Activated CD4-positive, alpha-beta memory T cell treated with anti-CD3 and anti-CD28 coated beads, Interleukin-2, amount 10 ng/mL, durations not matched to agents 7 days and 5 days (primary cell): ENCODE data around the gene PCYOX1L. TPM values are rescaled to one million over a fixed set of nuclear protein-coding genes. Genes with fewer than 3 reads are reported as not detected.

Experiments used
- CTCF ChIA-PET: fragments of 350-600 bp; sonication (Branson Sonifier 250); formaldehyde crosslinking; loops from one replicate; lab custom pipeline; 2021; ENCODE audit warnings: antibody characterized with exemption, inconsistent platforms; lab: Charles Lee
- POLR2A ChIA-PET: fragments of 350-600 bp; sonication (Branson Sonifier 250); formaldehyde crosslinking; loops from one replicate; lab custom pipeline; 2021; ENCODE audit warnings: antibody characterized with exemption; lab: Charles Lee
- DNase-seq: peaks from one replicate; pipeline ENCODE4 v3.0.0-alpha.2; 2020
- H3K27ac Mint-ChIP-seq: one replicate; pipeline ENCODE4 v1.8.0; 2021; ENCODE audit warnings: mild to moderate bottlenecking, mixed read lengths
- H3K27me3 Mint-ChIP-seq: one replicate; pipeline ENCODE4 v1.8.0; 2021; ENCODE audit warnings: mixed read lengths
- H3K36me3 Mint-ChIP-seq: one replicate; pipeline ENCODE4 v1.8.0; 2021; ENCODE audit warnings: low read depth, mixed read lengths
- H3K4me1 Mint-ChIP-seq: one replicate; pipeline ENCODE4 v1.8.0; 2021; ENCODE audit warnings: mixed read lengths
- H3K4me3 Mint-ChIP-seq: one replicate; pipeline ENCODE4 v1.8.0; 2021; ENCODE audit warnings: mild to moderate bottlenecking, mixed read lengths
- H3K9me3 Mint-ChIP-seq: one replicate; pipeline ENCODE4 v1.8.0; 2021; ENCODE audit warnings: mixed read lengths
- total RNA-seq, 2 experiments: library from RNA; stranded (reverse); gene quantifications; one replicate each; pipeline ENCODE4 v1.2.3, GENCODE V29; 2021

Gene PCYOX1L
- total RNA-seq, 2 experiments from 2014 or later: 41.2 to 42.1 TPM

GRCh38 chr5:149358868-149359495 lies 1.1 kb downstream of the PCYOX1L start:
- ChIA-PET POLR2A (interaction anchor here (0.9 to 9.7 kb wide), 8 partner anchors 9 to 641 kb away, joined by 3 to 445 read pairs (median 6); partner anchors contain the start of genes CSNK1A1, GRPEL2, HMGXB3 and TIGD6), CTCF (interaction anchor here (1.6 to 4.2 kb wide), 6 partner anchors 9 to 192 kb away, joined by 7 to 44 read pairs (median 14); partner anchors contain the start of genes CSNK1A1 and GRPEL2)
- Mint-ChIP-seq H3K36me3 (peaks cover 50% of the 10 kb centered on the region), H3K27me3 (no peaks in the 10 kb centered on the region), H3K4me1 (peaks cover 65% of the 10 kb centered on the region), H3K27ac (peak overlapping the region; percentile 85), H3K9me3 (no peaks in the 10 kb centered on the region), H3K4me3 (peak overlapping the region; percentile 92)
- DNase-seq: no peak

DNA sequence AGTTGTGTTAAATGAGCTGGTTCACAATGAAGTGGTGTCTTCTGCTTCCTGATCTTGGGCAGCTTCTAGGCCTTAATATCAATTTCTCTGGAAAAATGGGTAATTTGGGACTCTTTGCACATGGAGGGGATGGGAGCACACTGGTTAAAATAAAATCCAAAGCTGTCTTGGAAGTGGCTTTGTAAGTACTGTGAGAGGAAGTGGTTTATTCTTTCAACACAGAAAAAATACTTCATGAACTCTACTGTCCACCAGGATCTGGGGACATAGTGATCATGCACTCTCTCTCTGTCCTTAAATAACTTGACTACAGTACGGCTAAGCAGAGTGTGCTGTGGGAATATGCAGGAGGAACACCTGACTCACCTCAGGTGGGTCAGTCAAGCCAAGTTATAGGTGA lies 2.4 kb downstream of the PCYOX1L start:
- Mint-ChIP-seq H3K36me3 (peaks cover 46% of the 10 kb centered on the region), H3K27me3 (no peaks in the 10 kb centered on the region), H3K9me3 (no peaks in the 10 kb centered on the region), H3K27ac (peak overlapping the region; percentile 75), H3K4me1 (peaks cover 53% of the 10 kb centered on the region), H3K4me3 (peak overlapping the region; percentile 7)
- no peak for DNase-seq
- POLR2A ChIA-PET: interaction anchor here (0.7 to 9.7 kb wide), 5 partner anchors 9 to 191 kb away, joined by 3 to 445 read pairs (median 6); partner anchors contain the start of genes CSNK1A1 and GRPEL2
- CTCF ChIA-PET: interaction anchor here (0.8 to 18.0 kb wide), 6 partner anchors 9 to 205 kb away, joined by 3 to 278 read pairs (median 7); no protein-coding TSS in a partner anchor

DNA sequence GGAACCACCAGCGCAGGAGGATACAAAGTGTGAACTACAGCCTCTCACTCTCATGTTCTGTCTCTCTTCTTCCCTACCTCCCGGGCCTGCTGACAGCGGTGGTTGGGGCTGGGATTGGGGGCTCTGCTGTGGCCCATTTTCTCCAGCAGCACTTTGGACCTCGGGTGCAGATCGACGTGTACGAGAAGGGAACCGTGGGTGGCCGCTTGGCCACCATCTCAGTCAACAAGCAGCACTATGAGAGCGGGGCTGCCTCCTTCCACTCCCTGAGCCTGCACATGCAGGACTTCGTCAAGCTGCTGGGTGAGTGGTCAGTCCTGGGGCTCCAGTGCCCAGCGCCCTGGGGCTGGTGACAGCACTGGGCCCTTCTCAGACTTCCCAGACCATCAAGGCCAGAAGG lies 4.7 kb downstream of the PCYOX1L start:
- Mint-ChIP-seq H3K27ac (no peak overlapping the region), H3K36me3 (peaks cover 38% of the 10 kb centered on the region), H3K4me1 (peaks cover 37% of the 10 kb centered on the region), H3K4me3 (no peak overlapping the region), H3K27me3 (no peaks in the 10 kb centered on the region), H3K9me3 (no peaks in the 10 kb centered on the region)
- no peak for DNase-seq
- ChIA-PET CTCF (interaction anchor here (1.5 to 18.0 kb wide), 3 partner anchors 9 to 44 kb away, joined by 5 to 278 read pairs (median 11); no protein-coding TSS in a partner anchor), POLR2A (interaction anchor here (0.8 to 1.8 kb wide), 2 partner anchors 9 to 18 kb away, joined by 3 to 6 read pairs; partner anchors contain the start of gene GRPEL2)

DNA sequence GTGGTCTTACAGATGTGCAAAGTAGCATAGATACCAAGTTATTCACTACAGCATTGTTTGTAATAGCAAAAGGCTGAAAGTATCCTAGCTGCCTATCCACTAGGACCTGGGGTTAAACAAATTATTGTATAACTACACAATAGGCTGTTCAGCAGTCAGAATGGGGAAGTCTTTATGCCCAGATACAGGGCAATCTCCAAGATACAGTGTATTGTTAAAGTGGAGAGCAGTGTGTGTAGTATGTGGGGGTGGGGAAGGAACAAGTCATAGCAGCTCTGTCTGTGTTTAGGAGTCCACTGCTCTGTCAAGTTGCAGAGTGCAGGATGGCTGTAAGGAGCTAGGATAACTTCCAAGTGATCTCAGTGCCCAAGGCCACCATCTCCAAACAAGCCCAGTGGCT lies 5.5 kb downstream of the PCYOX1L start:
- no peak overlapping the region for H3K27ac Mint-ChIP-seq

GRCh38 chr5:149363936-149364335 lies 6.1 kb downstream of the PCYOX1L start:
- Mint-ChIP-seq H3K27ac (no peak overlapping the region), H3K27me3 (no peaks in the 10 kb centered on the region), H3K9me3 (no peaks in the 10 kb centered on the region), H3K4me3 (no peak overlapping the region), H3K36me3 (peaks cover 41% of the 10 kb centered on the region), H3K4me1 (peaks cover 30% of the 10 kb centered on the region)
- CTCF ChIA-PET: interaction anchor here (1.5 to 18.0 kb wide), 3 partner anchors 8 to 46 kb away, joined by 5 to 278 read pairs (median 63); partner anchors contain the start of gene GRPEL2
- no peak for DNase-seq
- POLR2A ChIA-PET: interaction anchor here (1.8 kb wide), 1 partner anchor 19 kb away, joined by 6 read pairs; the partner anchor contains the start of gene GRPEL2

More for the DNA sequence above, 5.5 kb downstream of the PCYOX1L start:
- ChIA-PET CTCF (interaction anchor here (1.5 to 18.0 kb wide), 2 partner anchors 9 to 45 kb away, joined by 5 to 278 read pairs; no protein-coding TSS in a partner anchor), POLR2A (interaction anchor here (0.8 to 1.8 kb wide), 2 partner anchors 9 to 18 kb away, joined by 3 to 6 read pairs; partner anchors contain the start of gene GRPEL2)
- Mint-ChIP-seq H3K9me3 (no peaks in the 10 kb centered on the region), H3K4me3 (no peak overlapping the region), H3K36me3 (peaks cover 42% of the 10 kb centered on the region), H3K27me3 (no peaks in the 10 kb centered on the region), H3K4me1 (peaks cover 36% of the 10 kb centered on the region)
- DNase-seq: no peak

- Mint-ChIP-seq H3K36me3 (peaks cover 38% of the 10 kb centered on the region), H3K27me3 (no peaks in the 10 kb centered on the region), H3K27ac (no peak overlapping the region), H3K9me3 (no peaks in the 10 kb centered on the region), H3K4me1 (peaks cover 22% of the 10 kb centered on the region), H3K4me3 (no peak overlapping the region)
- POLR2A ChIA-PET: interaction anchor here (1.0 kb wide), 1 partner anchor 20 kb away, joined by 3 read pairs; no protein-coding TSS in a partner anchor
- DNase-seq: no peak
- CTCF ChIA-PET: interaction anchor here (5.7 to 18.0 kb wide), 2 partner anchors 19 to 47 kb away, joined by 63 to 278 read pairs; partner anchors contain the start of gene GRPEL2
Measured at GRCh38 chr5:149364719-149365118, 6.9 kb downstream of the PCYOX1L start.

DNA sequence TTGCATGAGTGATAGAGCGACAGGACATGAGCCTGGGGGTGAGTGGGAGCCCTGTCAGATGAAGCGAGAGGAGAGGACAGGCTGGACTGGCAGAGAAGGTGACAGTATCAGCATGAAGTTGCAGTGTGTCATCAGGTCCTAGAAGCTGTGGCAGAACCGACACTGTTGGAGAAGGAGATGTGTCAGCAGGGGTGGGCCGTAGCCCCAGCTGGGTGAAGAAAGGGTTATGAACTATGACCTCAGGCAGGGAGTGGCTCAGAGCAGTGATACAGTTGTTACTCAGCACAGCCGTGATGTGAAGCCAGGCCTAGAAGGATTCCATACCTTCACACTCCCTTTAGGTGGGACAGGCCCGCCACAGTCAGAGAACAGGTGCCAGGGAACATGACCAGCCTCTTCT lies 7.6 kb downstream of the PCYOX1L start:
- CTCF ChIA-PET: interaction anchor here (1.3 to 18.0 kb wide), 4 partner anchors 8 to 47 kb away, joined by 3 to 278 read pairs (median 34); partner anchors contain the start of genes GRPEL2 and PCYOX1L
- Mint-ChIP-seq H3K4me1 (peaks cover 15% of the 10 kb centered on the region), H3K9me3 (no peaks in the 10 kb centered on the region), H3K27ac (no peak overlapping the region), H3K27me3 (no peaks in the 10 kb centered on the region), H3K4me3 (no peak overlapping the region), H3K36me3 (peaks cover 33% of the 10 kb centered on the region)
- POLR2A ChIA-PET: interaction anchor here (0.7 to 1.2 kb wide), 3 partner anchors 8 to 186 kb away, joined by 3 to 4 read pairs (median 3); partner anchors contain the start of genes CSNK1A1 and PCYOX1L
- no peak for DNase-seq

DNA sequence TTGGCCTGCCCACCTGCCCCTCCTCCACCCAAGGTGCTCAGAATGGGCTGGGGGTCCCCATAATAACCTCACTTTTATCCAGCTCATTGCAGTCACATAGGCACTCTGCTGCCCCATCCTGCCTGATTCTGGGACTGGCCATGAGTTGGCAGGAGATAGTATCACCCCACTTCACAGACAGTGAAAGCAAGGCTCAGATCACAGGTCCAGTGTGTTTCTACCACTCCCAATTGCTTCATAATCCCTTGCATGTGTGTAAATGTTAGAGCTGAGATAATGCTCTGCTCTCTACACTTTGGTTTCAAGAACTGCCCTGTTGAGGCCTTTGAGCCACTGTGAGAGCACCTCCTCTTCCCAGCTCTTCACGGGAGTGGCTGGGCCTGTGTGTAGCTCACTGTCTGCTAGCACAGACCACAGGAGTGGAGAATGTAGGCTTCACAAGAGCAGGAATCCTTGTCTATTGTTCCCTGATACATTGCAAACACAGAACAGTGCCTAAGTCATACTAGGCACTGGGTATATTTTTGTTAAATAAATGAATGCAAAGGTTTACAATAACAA lies 8.4 kb downstream of the PCYOX1L start:
- POLR2A ChIA-PET: interaction anchor here (0.7 to 2.4 kb wide), 3 partner anchors 9 to 185 kb away, joined by 3 to 6 read pairs (median 4); partner anchors contain the start of genes CSNK1A1 and PCYOX1L
- H3K27ac Mint-ChIP-seq: no peak overlapping the region
- CTCF ChIA-PET: interaction anchor here (0.8 to 18.0 kb wide), 9 partner anchors 8 to 251 kb away, joined by 3 to 278 read pairs (median 5); partner anchors contain the start of genes CSNK1A1, GRPEL2 and PCYOX1L
- no peak for DNase-seq
- H3K36me3 Mint-ChIP-seq: peaks cover 28% of the 10 kb centered on the region
- H3K4me1 Mint-ChIP-seq: peaks cover 7% of the 10 kb centered on the region
- H3K4me3 Mint-ChIP-seq: no peak overlapping the region
- H3K9me3 Mint-ChIP-seq: no peaks in the 10 kb centered on the region
- no peaks in the 10 kb centered on the region for H3K27me3 Mint-ChIP-seq

DNA sequence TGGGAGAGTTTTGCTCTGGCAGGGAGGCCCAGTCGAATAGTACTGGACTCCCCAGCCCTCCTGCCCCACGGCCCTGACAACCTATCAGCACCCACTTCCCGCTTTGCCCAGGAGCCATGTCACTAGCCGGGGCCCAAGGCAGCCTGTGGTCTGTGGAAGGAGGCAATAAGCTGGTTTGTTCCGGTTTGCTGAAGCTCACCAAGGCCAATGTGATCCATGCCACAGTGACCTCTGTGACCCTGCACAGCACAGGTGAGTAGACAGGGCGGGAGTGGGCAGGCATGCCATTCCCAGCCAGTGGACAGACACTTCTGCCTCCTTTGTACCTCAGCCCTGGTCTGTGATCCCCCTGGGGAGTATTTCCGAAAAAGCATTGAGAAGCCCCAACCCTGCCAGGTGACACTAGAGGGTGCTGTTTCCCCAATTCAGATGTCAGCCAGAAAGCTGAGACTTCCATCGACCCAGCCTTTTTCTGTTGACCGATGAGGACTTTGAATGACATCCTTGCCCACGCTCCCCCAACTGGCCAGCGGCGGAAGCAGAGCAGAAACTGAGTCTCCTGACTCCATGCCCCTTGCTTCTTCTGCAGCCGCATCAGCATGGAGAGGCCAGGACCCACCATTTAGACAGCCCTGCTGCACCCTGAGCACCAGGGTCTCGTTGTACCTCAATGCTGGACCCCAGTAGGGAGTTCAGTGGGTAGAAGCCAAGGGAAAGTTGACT lies 9.6 kb downstream of the PCYOX1L start:
- H3K9me3 Mint-ChIP-seq: no peaks in the 10 kb centered on the region
- no peak overlapping the region for H3K4me3 Mint-ChIP-seq
- peaks cover 28% of the 10 kb centered on the region for H3K36me3 Mint-ChIP-seq
- CTCF ChIA-PET: interaction anchor here (0.6 to 18.0 kb wide), 29 partner anchors 9 to 242 kb away, joined by 3 to 278 read pairs (median 5); partner anchors contain the start of genes CSNK1A1, GRPEL2 and PCYOX1L
- no peak overlapping the region for H3K27ac Mint-ChIP-seq
- H3K4me1 Mint-ChIP-seq: peaks cover 6% of the 10 kb centered on the region
- POLR2A ChIA-PET: interaction anchor here (1.0 to 3.1 kb wide), 6 partner anchors 10 to 50 kb away, joined by 3 to 31 read pairs (median 6); partner anchors contain the start of genes GRPEL2 and PCYOX1L
- peak; percentile 63 for DNase-seq
- H3K27me3 Mint-ChIP-seq: no peaks in the 10 kb centered on the region

GRCh38 chr5:149367972-149368645 lies 10.3 kb downstream of the PCYOX1L start:
- ChIA-PET CTCF (interaction anchor here (0.6 to 18.0 kb wide), 31 partner anchors 7 to 243 kb away, joined by 3 to 278 read pairs (median 5); partner anchors contain the start of genes AFAP1L1, CSNK1A1, GRPEL2 and PCYOX1L), POLR2A (interaction anchor here (0.8 to 3.1 kb wide), 8 partner anchors 8 to 53 kb away, joined by 3 to 31 read pairs (median 6); partner anchors contain the start of genes GRPEL2 and PCYOX1L)
- Mint-ChIP-seq H3K27ac (no peak overlapping the region), H3K9me3 (no peaks in the 10 kb centered on the region), H3K27me3 (no peaks in the 10 kb centered on the region), H3K4me3 (no peak overlapping the region), H3K36me3 (peaks cover 23% of the 10 kb centered on the region), H3K4me1 (peaks cover 4% of the 10 kb centered on the region)
- no peak for DNase-seq

DNA sequence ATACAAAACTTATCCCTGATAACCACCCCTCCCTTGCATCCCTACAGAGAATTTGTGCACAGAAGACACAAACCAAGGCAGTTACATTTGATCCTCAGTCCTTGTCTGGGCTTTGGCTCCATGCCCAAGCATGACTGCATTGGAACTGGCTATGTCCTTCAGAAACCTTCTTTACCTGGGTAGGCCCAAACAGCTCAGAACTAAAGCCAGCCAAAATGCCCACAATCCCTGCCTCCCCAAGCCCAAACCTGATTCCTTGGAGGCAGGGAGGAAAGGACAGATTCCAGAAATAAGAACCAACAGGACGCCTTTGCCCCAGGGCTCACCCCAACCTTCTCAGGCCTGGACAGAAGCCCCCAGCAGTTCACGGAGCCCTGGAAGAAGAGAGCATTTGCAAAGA lies 13.0 kb downstream of the PCYOX1L start:
- CTCF ChIA-PET: interaction anchor here (0.5 to 18.0 kb wide), 12 partner anchors 8 to 248 kb away, joined by 3 to 278 read pairs (median 4); partner anchors contain the start of genes GRPEL2 and PCYOX1L
- POLR2A ChIA-PET: interaction anchor here (0.7 to 2.6 kb wide), 5 partner anchors 10 to 179 kb away, joined by 3 to 12 read pairs (median 5); partner anchors contain the start of genes GRPEL2 and PCYOX1L

More for the DNA sequence above, 13.0 kb downstream of the PCYOX1L start:
- Mint-ChIP-seq H3K36me3 (peaks cover 13% of the 10 kb centered on the region), H3K4me1 (peaks cover 4% of the 10 kb centered on the region), H3K27me3 (no peaks in the 10 kb centered on the region), H3K9me3 (no peaks in the 10 kb centered on the region), H3K4me3 (no peak overlapping the region), H3K27ac (no peak overlapping the region)
- DNase-seq: no peak
